ENCODE data around the gene IKBIP.
"Not testable (repeated sequence)": the region's sequence is repeated elsewhere in the genome, so short reads cannot be mapped to it uniquely, and the experiment has no call there.

Gene IKBIP

GRCh38 chr12:98579347-98579746 lies 65.2 kb downstream of the IKBIP start:
- no peak overlapping the region for H3K4me3 ChIP-seq (ENCODE audit: low read depth, low read length)
- in situ Hi-C loops (cut with HindIII; ENCODE audit: low sequenced_read_pairs), result no loop called here
- no peak for TF ChIP-seq CTCF (IDR thresholded peaks at IDR 0.05; ENCODE audit: low read depth, low read length)

GRCh38 chr12:98578821-98579220 lies 65.8 kb downstream of the IKBIP start:
- DNase-seq (ENCODE audit: low read depth, low spot score), result peak; percentile 55
- TF ChIP-seq CTCF (IDR thresholded peaks at IDR 0.05; ENCODE audit: low read depth, low read length), result no peak
- no peak overlapping the region for H3K4me3 ChIP-seq (ENCODE audit: low read depth, low read length)
- in situ Hi-C loops (cut with HindIII; ENCODE audit: low sequenced_read_pairs), result no loop called here

More at GRCh38 chr12:98579347-98579746, 65.2 kb downstream of the IKBIP start:
- peak; percentile 14 for DNase-seq (ENCODE audit: low read depth, low spot score)

- in situ Hi-C loops (cut with HindIII; ENCODE audit: low sequenced_read_pairs), result no loop called here
- no peak for TF ChIP-seq CTCF (IDR thresholded peaks at IDR 0.05; ENCODE audit: low read depth, low read length)
- H3K4me3 ChIP-seq (ENCODE audit: low read depth, low read length), result no peak overlapping the region
- no peak for DNase-seq (ENCODE audit: low read depth, low spot score)
Measured at GRCh38 chr12:98578392-98578791, 66.2 kb downstream of the IKBIP start.

- in situ Hi-C loops (cut with HindIII; ENCODE audit: low sequenced_read_pairs); DNase-seq (ENCODE audit: low read depth, low spot score); H3K4me3 ChIP-seq (ENCODE audit: low read depth, low read length): not testable (repeated sequence)
Measured at GRCh38 chr12:98576795-98577194, 67.8 kb downstream of the IKBIP start.

- no peak for TF ChIP-seq CTCF (IDR thresholded peaks at IDR 0.05; ENCODE audit: low read depth, low read length)
- no peak for DNase-seq (ENCODE audit: low read depth, low spot score)
- in situ Hi-C loops (cut with HindIII; ENCODE audit: low sequenced_read_pairs), result no loop called here
- no peak overlapping the region for H3K4me3 ChIP-seq (ENCODE audit: low read depth, low read length)
Measured at GRCh38 chr12:98575013-98575412, 69.6 kb downstream of the IKBIP start.
